ENCODE results near the gene SEMA6D. TPM values are rescaled to one million over a fixed set of nuclear protein-coding genes. Genes with fewer than 3 reads are reported as not detected.

SEMA6D gene
- total and polyA plus RNA-seq, 10 of the 15 experiments (the other 5 are each of a cell fraction or from before 2014, with no cell fraction given) = 0.01 to 0.52 (median 0.09) TPM; not detected in 6

GRCh38 chr15:47755941-47756340, 38.6 kb downstream of the SEMA6D start (continued):
- TF ChIP-seq CEBPZ (IDR thresholded peaks at IDR 0.05; ENCODE audit: low read depth, low read length) (no peak), ASH2L (IDR thresholded peaks at IDR 0.05; ENCODE audit: borderline replicate concordance, low read depth) (no peak), CREM (IDR thresholded peaks at IDR 0.05; ENCODE audit: low read depth) (no peak), BACH1 (IDR thresholded peaks at IDR 0.05; ENCODE audit: borderline replicate concordance) (no peak), BHLHE40 (IDR thresholded peaks at IDR 0.05; ENCODE audit: borderline replicate concordance in 1 of 2, low read depth in 2 of 2, low read length in 1 of 2) (no peak), FOXM1 (IDR thresholded peaks at IDR 0.05; ENCODE audit: low read depth, low read length) (no peak)

- intact Hi-C loops (cut with micrococcal nuclease; ENCODE audit: unreplicated experiment) (no loop called here), in situ Hi-C loops (cut with MboI) (no loop called here)
- POLR2A ChIA-PET = no interaction called here
- Histone ChIP-seq H3K4me2 (ENCODE audit: control insufficient read depth, insufficient read depth) (no peak overlapping the region), H3K4me3 (no peak overlapping the region), H3K4me1 (ENCODE audit: control insufficient read depth, insufficient read depth, low read length) (no peaks in the 10 kb centered on the region), H3K9ac (ENCODE audit: control insufficient read depth, insufficient read depth, low read length) (no peak overlapping the region), H3K9me3 (replicated peaks; ENCODE audit: control insufficient read depth, insufficient read depth, low read length) (no peaks in the 10 kb centered on the region), H3K27ac (ENCODE audit: control insufficient read depth, insufficient read depth) (no peak overlapping the region), H3K79me2 (ENCODE audit: control insufficient read depth, insufficient read depth, low read length) (no peaks in the 10 kb centered on the region), H4K20me1 (ENCODE audit: control insufficient read depth, insufficient read depth) (no peaks in the 10 kb centered on the region), H3K36me3 (ENCODE audit: control insufficient read depth in 2 of 2, insufficient read depth in 2 of 2, low read length in 1 of 2) (no peaks in the 10 kb centered on the region), H2AFZ (ENCODE audit: control insufficient read depth, low read depth, low read length) (no peak overlapping the region), H3K27me3 (replicated peaks in 1 of 2; ENCODE audit: control insufficient read depth in 2 of 2, insufficient read depth in 2 of 2, low read length in 1 of 2) (no peaks in the 10 kb centered on the region)
- RAD21 ChIA-PET (ENCODE audit: unreplicated experiment) = no interaction called here
- FAIRE-seq (no peak), DNase-seq (ENCODE audit: low read depth, low spot score) (no peak), ATAC-seq (no peak)
- SMC1A ChIA-PET (ENCODE audit: uncharacterized antibody, unreplicated experiment) = no interaction called here
- CTCF ChIA-PET = no interaction called here
- no TSS peak for BruUV-seq (replicated peaks)
- 32% methylated on average over 2 of the region's 2 CpGs for WGBS (ENCODE audit: insufficient coverage, insufficient replicate concordance, low lambda C conversion rate, missing lambda C conversion rate)
- TF ChIP-seq PAX5 (IDR thresholded peaks at IDR 0.05; ENCODE audit: borderline replicate concordance, low read depth, low read length) (no peak), STAT3 (IDR thresholded peaks at IDR 0.05; ENCODE audit: low read depth, low read length) (no peak), MEF2B (IDR thresholded peaks at IDR 0.05; ENCODE audit: partially characterized antibody, poor library complexity, severe bottlenecking) (no peak), PML (IDR thresholded peaks at IDR 0.05; ENCODE audit: low read length) (no peak), SMARCA5 (IDR thresholded peaks at IDR 0.05) (no peak), ZNF384 (IDR thresholded peaks at IDR 0.05; ENCODE audit: borderline replicate concordance, low read depth, low read length) (no peak), SIX5 (IDR thresholded peaks at IDR 0.05; ENCODE audit: low read depth, low read length, severe bottlenecking) (no peak)
- TF ChIP-seq, protein P1, sequence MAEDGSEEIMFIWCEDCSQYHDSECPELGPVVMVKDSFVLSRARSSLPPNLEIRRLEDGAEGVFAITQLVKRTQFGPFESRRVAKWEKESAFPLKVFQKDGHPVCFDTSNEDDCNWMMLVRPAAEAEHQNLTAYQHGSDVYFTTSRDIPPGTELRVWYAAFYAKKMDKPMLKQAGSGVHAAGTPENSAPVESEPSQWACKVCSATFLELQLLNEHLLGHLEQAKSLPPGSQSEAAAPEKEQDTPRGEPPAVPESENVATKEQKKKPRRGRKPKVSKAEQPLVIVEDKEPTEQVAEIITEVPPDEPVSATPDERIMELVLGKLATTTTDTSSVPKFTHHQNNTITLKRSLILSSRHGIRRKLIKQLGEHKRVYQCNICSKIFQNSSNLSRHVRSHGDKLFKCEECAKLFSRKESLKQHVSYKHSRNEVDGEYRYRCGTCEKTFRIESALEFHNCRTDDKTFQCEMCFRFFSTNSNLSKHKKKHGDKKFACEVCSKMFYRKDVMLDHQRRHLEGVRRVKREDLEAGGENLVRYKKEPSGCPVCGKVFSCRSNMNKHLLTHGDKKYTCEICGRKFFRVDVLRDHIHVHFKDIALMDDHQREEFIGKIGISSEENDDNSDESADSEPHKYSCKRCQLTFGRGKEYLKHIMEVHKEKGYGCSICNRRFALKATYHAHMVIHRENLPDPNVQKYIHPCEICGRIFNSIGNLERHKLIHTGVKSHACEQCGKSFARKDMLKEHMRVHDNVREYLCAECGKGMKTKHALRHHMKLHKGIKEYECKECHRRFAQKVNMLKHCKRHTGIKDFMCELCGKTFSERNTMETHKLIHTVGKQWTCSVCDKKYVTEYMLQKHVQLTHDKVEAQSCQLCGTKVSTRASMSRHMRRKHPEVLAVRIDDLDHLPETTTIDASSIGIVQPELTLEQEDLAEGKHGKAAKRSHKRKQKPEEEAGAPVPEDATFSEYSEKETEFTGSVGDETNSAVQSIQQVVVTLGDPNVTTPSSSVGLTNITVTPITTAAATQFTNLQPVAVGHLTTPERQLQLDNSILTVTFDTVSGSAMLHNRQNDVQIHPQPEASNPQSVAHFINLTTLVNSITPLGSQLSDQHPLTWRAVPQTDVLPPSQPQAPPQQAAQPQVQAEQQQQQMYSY (CRISPR knock-in tag; IDR thresholded peaks at IDR 0.05) = no peak
- TF ChIP-seq, protein P2, sequence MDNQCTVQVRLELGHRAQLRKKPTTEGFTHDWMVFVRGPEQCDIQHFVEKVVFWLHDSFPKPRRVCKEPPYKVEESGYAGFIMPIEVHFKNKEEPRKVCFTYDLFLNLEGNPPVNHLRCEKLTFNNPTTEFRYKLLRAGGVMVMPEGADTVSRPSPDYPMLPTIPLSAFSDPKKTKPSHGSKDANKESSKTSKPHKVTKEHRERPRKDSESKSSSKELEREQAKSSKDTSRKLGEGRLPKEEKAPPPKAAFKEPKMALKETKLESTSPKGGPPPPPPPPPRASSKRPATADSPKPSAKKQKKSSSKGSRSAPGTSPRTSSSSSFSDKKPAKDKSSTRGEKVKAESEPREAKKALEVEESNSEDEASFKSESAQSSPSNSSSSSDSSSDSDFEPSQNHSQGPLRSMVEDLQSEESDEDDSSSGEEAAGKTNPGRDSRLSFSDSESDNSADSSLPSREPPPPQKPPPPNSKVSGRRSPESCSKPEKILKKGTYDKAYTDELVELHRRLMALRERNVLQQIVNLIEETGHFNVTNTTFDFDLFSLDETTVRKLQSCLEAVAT (IDR thresholded peaks at IDR 0.05) = no peak
Measured at GRCh38 chr15:47756872-47757271, 39.6 kb downstream of the SEMA6D start.
